T-helper 1 cell treated with Interleukin-12 subunit alpha and Interleukin-12 subunit beta and Interleukin-4 antibody, amounts not matched to agents 30 μg/mL and 1 μg/mL, for 36 hours (primary cell): Measurements from ENCODE around the gene ISCU.
"Not testable (repeated sequence)": the region's sequence is repeated elsewhere in the genome, so short reads cannot be mapped to it uniquely, and the experiment has no call there.

ENCODE experiments used
- H3K27ac Mint-ChIP-seq: one replicate; pipeline ENCODE4 v1.8.0; 2021; ENCODE audit warnings: mild to moderate bottlenecking, mixed read lengths
- H3K27me3 Mint-ChIP-seq: one replicate; pipeline ENCODE4 v1.8.0; 2021; ENCODE audit warnings: low read depth, mixed read lengths
- H3K36me3 Mint-ChIP-seq: one replicate; pipeline ENCODE4 v1.8.0; 2021; ENCODE audit warnings: low read depth, mixed read lengths
- H3K4me1 Mint-ChIP-seq: one replicate; pipeline ENCODE4 v1.8.0; 2021; ENCODE audit warnings: low read depth, mixed read lengths
- H3K4me3 Mint-ChIP-seq: one replicate; pipeline ENCODE4 v1.8.0; 2021; ENCODE audit warnings: mild to moderate bottlenecking, moderate library complexity, mixed read lengths
- H3K9me3 Mint-ChIP-seq: one replicate; pipeline ENCODE4 v1.8.0; 2021; ENCODE audit warnings: mixed read lengths

ISCU gene

DNA sequence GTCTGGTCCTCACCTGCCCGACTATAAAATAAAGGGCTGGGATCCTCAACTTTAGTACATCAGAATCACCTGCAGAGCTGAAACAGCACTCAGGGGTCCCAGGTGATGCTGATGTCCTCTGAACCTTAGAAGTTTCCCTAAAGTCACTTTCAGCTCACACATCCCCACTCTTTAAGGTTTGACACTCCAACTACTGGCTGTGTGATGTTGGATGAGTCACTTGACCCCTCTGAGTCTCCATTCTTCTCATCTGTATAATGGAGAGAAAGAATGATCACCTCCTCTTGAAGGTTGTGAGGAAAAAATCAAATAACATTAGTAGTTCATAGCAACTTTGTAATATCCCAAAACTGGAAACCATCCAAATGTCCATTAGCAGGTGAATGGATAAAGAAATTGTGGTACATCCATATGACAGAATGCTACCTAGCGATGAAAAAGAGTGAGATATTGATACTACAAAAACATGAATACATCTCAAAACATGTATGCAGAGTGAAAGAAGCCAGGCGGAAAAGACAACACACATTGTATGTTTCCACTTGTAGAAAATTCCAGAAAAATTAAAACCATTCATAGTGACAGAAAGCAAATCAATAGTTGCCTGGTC lies 22.2 kb downstream of the ISCU start:
- H3K4me1 Mint-ChIP-seq = no peaks in the 10 kb centered on the region
- H3K27ac Mint-ChIP-seq = no peak overlapping the region
- no peaks in the 10 kb centered on the region for H3K9me3 Mint-ChIP-seq
- H3K27me3 Mint-ChIP-seq = peaks cover 16% of the 10 kb centered on the region
- no peaks in the 10 kb centered on the region for H3K36me3 Mint-ChIP-seq
- H3K4me3 Mint-ChIP-seq = no peak overlapping the region

DNA sequence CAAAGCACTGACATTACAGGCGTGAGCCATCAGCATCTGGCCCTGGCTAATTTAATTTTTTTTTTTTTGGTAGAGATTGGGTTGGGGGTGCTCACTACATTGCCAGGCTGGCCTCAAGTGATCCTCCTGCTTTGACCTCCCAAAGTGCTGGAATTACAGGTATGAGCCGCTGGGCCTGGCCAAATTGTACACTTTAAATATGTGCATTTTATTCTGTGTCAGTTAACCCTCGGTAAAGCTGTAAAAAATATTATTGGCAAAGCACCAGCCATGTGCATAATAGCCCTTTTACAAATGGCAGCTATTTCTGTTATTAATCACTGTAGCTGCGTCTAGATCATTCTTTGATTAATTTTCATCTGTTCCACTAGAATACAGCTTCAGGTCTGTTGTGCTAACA lies 23.5 kb downstream of the ISCU start:
- Mint-ChIP-seq H3K4me1 (no peaks in the 10 kb centered on the region), H3K9me3 (no peaks in the 10 kb centered on the region), H3K27me3 (peaks cover 11% of the 10 kb centered on the region), H3K4me3 (no peak overlapping the region), H3K36me3 (no peaks in the 10 kb centered on the region), H3K27ac (no peak overlapping the region)

DNA sequence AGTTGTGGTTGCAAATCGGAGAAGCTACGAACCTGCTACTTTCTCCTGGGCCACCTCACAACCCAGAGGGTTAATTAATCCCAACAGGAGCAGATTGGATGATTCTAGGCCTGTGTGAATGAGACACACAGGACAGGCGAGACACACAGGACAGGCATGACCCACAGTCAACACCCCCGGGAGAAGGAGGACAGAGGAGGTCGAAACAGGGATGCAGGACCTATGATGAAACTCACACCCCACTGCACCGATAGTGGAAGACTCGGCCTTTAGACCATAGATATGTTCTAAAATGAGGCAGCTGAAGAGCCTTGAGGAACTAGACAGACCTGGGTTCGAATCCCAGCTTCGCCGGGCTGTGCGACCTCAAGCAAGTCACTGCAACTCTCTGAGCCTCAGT lies 23.9 kb downstream of the ISCU start:
- Mint-ChIP-seq H3K27me3 (peaks cover 11% of the 10 kb centered on the region), H3K9me3 (no peaks in the 10 kb centered on the region), H3K36me3 (no peaks in the 10 kb centered on the region), H3K4me3 (no peak overlapping the region), H3K4me1 (no peaks in the 10 kb centered on the region), H3K27ac (no peak overlapping the region)

DNA sequence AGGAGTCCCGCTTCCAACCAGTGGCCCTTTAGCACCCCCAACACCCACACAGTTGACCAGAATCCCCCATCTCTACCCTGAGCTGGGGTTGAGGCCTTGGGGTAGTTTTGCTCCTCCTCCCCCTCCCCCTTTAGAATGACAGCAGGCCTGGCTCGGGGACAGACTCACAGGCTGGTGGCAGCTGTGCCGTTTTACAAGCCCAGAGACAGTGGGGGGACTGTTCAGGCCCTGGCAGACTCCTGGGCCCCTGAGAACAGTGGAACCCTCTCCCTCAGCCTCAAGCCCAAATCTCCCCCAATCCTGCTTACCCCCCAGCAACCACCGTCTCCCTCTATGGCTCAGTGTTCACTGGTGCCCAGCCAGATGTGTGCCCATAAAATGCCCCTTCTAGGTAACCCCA lies 25.4 kb downstream of the ISCU start:
- Mint-ChIP-seq H3K4me1 (no peaks in the 10 kb centered on the region), H3K9me3 (no peaks in the 10 kb centered on the region), H3K27ac (no peak overlapping the region), H3K4me3 (no peak overlapping the region), H3K36me3 (no peaks in the 10 kb centered on the region), H3K27me3 (peaks cover 11% of the 10 kb centered on the region)

DNA sequence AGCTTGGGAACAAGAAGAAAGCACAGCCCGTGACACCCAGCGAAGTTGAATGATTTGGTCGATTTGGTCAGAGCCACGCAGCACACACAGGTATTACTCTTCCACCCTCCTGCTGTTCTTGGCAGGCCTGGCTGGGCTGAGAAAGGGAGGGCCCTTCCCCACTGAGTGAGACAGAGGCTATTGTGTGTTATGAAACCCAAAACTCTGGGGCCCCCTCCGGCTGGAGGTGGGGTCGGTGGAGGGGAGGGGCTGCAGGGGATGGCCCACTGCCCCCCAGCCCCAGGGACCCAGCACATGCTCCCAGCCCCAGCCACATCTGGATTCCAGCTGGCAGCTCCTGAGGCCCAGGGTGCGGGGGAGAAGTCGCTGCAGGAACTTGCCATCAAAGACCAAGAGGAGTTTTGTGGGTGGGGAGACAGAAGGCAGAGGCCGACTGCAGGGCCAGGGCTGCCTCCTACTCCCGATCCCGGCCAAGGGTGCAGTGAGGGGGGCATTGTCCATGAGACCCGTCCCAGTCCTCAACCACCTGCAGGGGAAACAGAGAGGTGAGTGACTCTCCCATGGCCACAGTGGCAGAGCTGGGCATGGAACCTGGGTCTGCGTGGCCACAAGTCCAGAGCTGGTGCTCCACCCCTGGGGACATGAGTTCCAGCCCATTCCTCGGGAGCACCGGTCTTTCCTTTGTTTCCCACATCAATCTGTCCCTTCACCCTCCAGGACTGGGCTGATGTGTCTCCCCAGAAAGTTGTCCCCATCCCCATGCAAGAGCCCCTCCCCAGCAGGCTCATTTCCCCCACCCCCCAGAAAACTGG lies 26.8 kb downstream of the ISCU start:
- peaks cover 5% of the 10 kb centered on the region for H3K27me3 Mint-ChIP-seq
- no peak overlapping the region for H3K4me3 Mint-ChIP-seq
- H3K36me3 Mint-ChIP-seq = no peaks in the 10 kb centered on the region
- no peak overlapping the region for H3K27ac Mint-ChIP-seq
- H3K4me1 Mint-ChIP-seq = no peaks in the 10 kb centered on the region
- no peaks in the 10 kb centered on the region for H3K9me3 Mint-ChIP-seq

DNA sequence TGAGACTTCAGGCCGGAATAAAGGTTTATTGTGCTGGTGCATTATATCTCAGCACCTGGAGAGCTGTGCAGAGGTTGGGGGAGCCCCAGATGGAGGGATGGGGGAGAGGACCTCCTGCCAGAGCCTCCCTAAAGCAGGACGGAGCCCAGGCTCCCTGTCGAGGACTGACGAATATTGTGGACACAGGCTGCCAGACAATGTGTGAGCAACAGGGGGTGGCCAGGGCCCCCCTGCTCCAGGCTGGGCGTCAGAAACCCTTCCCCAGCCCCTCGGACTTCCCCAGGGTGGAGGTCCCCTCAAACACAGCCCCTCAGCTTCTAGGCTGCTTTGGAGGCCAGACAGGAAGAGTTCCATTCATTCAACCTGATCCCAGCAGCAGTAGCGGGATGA lies 27.4 kb downstream of the ISCU start:
- H3K9me3 Mint-ChIP-seq = no peaks in the 10 kb centered on the region
- no peak overlapping the region for H3K27ac Mint-ChIP-seq
- H3K27me3 Mint-ChIP-seq = peaks cover 2% of the 10 kb centered on the region
- no peak overlapping the region for H3K4me3 Mint-ChIP-seq
- H3K36me3 Mint-ChIP-seq = no peaks in the 10 kb centered on the region
- H3K4me1 Mint-ChIP-seq = no peaks in the 10 kb centered on the region

DNA sequence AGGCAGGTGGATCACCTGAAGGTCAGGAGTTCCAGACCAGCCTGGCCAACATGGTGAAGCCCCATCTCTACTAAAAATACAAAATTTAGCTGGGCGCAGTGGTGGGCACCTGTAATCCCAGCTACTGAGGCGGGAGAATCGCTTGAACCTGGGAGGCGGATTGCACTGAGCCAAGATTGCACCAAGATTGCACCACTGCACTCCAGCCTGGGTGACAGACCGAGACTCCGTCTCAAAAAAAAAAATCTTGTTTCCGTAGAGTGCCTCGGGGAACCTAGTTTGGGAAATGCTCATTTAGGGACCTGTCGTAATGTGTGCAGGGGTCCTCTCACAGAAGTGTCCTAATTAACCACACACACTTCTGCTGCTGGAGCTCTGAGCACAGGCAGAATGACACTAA lies 28.1 kb downstream of the ISCU start:
- H3K36me3 Mint-ChIP-seq, H3K4me1 Mint-ChIP-seq, H3K27me3 Mint-ChIP-seq, H3K4me3 Mint-ChIP-seq, H3K9me3 Mint-ChIP-seq, H3K27ac Mint-ChIP-seq: not testable (repeated sequence)

DNA sequence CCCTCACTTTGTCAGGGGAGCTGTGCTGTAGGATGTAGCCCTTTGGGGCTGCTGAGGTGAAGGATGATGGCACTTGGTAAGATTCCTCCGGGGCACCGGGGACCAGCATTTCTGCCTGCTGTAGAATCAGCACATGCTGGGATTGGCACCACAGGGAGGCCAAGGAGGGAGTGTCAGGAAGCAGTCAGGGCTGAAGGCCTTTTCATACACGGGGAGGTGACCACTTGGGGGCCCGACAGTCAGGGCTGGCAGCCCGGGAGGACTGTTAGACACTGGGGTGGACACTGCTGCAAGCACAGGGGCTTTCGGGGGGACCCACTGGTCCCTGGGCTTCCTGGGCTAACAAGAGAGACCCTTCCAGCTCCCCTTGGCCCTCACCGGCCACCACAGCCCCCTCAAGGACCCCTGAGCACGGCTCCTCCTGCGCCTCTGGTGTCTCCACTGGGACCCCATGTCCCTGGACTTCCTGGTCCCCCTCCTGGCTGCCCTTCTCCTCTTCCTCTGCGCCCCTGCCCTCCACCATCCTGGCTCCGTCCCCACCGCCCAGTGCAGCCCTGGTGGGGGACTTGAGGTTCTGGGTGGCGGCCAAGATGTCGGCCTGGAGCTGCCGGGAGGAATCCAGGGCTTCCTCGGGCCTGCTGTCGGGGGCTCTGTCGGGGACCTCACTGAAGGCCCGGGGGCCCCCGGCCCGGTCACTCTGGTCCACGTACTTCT lies 29.0 kb downstream of the ISCU start:
- Mint-ChIP-seq H3K4me3 (no peak overlapping the region), H3K27me3 (no peaks in the 10 kb centered on the region), H3K36me3 (no peaks in the 10 kb centered on the region), H3K27ac (no peak overlapping the region), H3K9me3 (no peaks in the 10 kb centered on the region), H3K4me1 (no peaks in the 10 kb centered on the region)

DNA sequence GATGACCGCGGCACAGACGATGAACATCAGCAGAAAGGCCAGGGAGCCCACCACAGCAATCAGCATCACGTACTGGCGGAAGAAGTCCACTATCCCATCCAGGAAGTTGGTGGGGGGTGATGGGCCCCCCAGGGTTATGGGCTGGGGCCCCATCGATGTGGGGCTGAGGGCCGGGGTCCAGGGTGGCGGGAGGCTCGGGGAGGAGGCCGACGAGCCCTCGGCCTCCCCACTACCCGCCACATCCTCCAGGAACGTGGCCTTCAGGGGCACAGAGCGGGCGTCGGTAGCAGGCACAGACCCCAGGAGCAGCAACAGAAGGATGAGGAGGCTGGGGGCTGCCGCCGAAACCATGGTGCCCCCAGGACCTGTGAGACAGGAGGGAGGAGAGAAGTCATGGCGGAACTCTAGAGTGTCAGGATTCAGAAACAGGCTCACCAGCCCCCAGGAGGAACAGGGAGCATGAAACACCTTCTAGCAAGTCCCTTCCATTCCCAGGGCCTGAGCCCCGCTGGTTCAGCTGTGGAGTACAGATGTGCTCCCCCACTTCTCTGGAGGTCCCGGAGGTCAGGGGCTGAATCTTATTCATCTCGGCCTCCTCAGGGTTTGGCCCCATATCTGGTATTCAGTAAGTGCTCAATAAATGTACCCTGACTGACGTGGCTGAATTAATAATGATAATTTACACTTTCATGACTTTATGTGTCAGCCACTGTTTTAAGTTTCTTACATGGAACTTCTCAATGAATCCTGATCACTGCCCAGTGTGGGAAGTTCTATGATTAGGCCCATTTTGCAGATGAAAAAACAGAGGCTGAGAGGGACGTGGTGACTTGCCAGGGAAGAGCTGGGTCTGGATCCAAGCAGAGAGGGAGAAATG lies 29.9 kb downstream of the ISCU start:
- no peaks in the 10 kb centered on the region for H3K36me3 Mint-ChIP-seq
- no peaks in the 10 kb centered on the region for H3K9me3 Mint-ChIP-seq
- no peak overlapping the region for H3K27ac Mint-ChIP-seq
- no peaks in the 10 kb centered on the region for H3K4me1 Mint-ChIP-seq
- H3K27me3 Mint-ChIP-seq = no peaks in the 10 kb centered on the region
- no peak overlapping the region for H3K4me3 Mint-ChIP-seq

DNA sequence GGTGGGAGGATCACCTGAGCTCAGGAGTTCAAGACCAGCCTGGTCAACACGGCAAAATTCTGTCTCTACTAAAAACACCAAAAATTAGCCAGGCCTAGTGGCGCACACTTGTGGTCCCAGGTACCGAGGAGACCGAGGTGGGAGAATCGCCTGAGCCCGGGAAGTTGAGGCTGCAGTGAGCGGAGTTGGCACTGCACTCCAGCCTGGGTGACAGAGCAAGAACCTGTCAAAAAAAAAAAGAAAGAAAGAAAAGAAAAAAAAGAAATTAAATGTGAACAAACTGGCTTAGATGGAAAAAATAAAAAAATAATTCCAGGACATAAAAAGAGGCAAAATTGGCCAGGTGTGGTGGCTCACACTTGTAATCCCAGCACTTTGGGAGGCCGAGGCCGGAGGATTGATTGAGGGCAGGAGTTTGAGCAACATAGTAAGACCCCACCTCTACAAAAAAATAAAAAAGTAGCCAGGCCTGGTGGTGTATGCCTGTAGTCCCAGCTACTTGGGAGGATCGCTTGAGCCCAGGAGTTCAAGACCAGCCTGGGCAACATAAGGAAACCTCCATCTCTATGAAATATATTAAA lies 32.0 kb downstream of the ISCU start:
- Mint-ChIP-seq H3K36me3 (no peaks in the 10 kb centered on the region), H3K4me3 (no peak overlapping the region), H3K4me1 (no peaks in the 10 kb centered on the region), H3K27me3 (no peaks in the 10 kb centered on the region), H3K9me3 (no peaks in the 10 kb centered on the region), H3K27ac (no peak overlapping the region)

DNA sequence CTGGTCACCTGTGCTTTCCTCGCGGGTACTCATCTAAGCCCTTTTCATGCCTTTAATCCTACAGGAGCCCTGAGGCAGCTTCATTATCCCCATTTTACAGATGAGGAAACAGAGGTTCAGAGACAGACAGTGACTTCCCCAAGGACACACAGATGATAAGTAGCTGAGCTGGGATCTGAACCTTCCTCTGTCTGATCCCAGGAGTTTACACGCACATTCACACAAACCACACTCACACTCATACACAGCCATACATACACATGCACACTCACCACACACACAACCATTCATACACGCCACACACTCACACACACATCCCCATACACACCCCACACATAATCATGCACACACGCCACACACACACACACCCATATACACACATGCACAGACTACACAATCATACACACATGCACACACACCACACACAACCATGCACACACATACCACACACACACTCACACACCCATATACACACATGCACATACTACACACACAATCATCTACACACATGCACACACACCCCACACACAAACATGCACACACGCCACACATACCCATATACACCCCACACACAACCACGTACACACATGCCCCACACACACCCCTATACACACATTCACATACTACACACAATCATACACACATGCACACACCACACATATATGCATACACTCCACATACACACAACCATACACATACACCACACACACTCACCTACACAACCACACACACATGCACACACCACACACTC lies 32.7 kb downstream of the ISCU start:
- Mint-ChIP-seq H3K4me1 (no peaks in the 10 kb centered on the region), H3K27me3 (no peaks in the 10 kb centered on the region), H3K9me3 (no peaks in the 10 kb centered on the region), H3K27ac (no peak overlapping the region), H3K4me3 (no peak overlapping the region), H3K36me3 (no peaks in the 10 kb centered on the region)

DNA sequence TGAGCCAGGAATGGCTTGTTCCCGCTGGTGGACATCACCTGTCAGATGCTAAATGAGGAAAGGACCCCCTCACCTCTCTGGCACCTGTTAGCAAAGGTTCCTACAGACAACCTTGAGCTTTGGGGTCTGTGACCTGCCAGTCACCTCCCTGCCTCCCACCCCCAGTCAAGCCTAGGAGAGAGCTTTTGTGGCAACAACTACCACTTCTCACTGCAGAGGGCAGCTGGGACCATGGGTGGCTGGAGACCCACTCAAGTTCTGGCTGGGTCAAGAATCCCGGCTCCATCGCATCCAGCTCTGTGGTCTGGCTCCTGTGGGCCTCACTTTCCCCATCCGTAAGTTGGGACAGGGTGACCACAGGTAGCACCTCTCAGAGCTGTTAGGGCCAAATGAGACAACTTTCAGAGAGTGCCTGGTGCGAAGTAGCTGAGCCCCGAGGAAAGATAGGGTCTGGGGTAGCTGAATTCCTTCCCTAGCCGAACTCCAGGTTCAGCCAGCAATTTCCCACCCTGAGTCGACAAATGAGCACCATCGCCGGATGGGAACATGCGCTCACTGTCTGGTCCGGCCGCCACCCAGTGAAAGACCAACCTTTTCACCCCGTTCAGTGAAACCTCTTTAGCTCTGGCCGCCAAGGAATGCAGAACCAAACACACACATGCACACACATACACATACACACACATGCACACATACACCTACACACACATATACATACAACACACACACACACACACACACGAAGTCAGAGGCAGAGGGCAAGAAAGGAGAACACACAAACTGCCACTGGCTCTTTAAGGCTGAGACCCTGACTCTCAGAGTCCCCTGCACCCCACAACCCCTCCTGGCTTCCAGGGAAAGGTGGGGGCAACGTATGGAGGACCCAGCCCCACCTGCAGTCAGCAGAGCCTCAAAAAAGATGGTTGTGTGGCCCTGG lies 33.6 kb downstream of the ISCU start:
- Mint-ChIP-seq H3K4me1 (no peaks in the 10 kb centered on the region), H3K9me3 (no peaks in the 10 kb centered on the region), H3K27ac (no peak overlapping the region), H3K36me3 (no peaks in the 10 kb centered on the region), H3K27me3 (no peaks in the 10 kb centered on the region), H3K4me3 (no peak overlapping the region)
